Measurements from ENCODE around the gene BIRC5.

DNA sequence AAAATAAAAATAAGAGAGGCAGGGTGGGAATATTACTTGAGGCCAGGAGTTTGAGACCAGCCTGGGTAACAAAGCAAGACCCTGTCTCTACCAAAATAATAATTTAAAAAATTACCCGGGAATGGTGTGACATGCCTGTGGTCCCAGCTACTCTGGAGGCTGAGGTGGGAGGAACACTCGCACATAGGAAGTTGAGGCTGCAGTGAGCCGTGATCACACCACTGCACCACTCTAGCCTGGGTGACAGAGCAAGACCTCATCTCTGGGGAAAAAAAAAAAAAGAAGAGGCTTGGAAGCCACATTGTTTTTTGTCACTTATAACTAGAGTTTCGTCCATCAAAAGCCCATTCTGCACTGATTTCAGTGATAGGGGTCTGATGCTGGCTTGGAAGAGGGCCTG is 14.1 kb downstream of the BIRC5 start:
- no peak for TF ChIP-seq POLR2AphosphoS5 (IDR thresholded peaks at IDR 0.05)
- TF ChIP-seq, protein P1, sequence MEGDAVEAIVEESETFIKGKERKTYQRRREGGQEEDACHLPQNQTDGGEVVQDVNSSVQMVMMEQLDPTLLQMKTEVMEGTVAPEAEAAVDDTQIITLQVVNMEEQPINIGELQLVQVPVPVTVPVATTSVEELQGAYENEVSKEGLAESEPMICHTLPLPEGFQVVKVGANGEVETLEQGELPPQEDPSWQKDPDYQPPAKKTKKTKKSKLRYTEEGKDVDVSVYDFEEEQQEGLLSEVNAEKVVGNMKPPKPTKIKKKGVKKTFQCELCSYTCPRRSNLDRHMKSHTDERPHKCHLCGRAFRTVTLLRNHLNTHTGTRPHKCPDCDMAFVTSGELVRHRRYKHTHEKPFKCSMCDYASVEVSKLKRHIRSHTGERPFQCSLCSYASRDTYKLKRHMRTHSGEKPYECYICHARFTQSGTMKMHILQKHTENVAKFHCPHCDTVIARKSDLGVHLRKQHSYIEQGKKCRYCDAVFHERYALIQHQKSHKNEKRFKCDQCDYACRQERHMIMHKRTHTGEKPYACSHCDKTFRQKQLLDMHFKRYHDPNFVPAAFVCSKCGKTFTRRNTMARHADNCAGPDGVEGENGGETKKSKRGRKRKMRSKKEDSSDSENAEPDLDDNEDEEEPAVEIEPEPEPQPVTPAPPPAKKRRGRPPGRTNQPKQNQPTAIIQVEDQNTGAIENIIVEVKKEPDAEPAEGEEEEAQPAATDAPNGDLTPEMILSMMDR (IDR thresholded peaks at IDR 0.05), result no peak
- TF ChIP-seq POLR2A (IDR thresholded peaks at IDR 0.05), result no peak

Data from stomach (tissue), 4 donors.